IPS-18c (cell line): ENCODE data around the gene PRELP.

ENCODE experiments used
- H3K4me3 ChIP-seq: 2 replicates; pipeline ENCODE4 v1.7.0; 2013; ENCODE audit warnings: low read depth, mild to moderate bottlenecking, low read length, moderate library complexity; ENCODE audit not compliant: insufficient read depth
- H3K9me3 ChIP-seq: one replicate; pipeline ENCODE4 v1.6.1; 2013; ENCODE audit warnings: mild to moderate bottlenecking, low read length, moderate library complexity; ENCODE audit not compliant: control insufficient read depth, insufficient read depth

PRELP gene

DNA sequence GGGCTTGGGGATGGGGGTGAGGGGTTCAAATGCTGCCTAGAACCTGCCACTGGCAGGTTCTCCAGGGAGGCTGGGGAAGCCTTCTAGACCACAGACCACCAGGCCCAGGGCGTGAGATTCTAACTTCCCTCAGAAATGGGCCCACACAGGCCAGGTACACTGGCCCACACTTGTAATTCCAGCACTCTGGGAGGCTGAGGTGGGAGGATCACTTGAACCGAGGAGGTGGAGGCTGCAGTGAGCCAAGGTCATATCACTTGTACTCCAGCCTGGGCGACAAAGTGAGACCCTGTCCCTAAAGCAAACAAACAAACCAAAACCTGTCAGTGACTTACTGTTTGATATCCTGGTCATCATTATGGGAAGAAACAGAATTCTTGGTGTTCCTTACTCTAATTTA, 50.1 kb downstream of the PRELP start:
- no peak overlapping the region for H3K4me3 ChIP-seq
- H3K9me3 ChIP-seq: no peaks in the 10 kb centered on the region

DNA sequence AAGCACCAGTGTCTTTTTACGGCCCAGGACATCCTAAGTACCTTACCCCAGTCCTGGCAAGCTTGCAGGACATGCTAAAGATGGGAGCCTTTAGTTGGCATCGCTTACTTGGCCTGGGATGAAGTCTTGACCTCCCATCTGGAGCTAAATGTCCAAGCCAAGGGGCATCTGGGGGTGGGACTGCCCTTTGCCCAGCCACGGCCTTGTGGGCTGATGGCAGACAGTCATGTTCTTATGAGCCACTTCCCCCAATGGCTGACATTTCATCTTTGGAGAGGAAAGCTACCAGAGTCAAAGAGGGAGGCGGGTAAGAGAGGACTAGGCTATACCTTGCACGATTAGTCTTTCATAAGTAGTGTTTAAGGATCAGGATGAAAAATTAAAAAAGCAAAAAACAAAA, 50.5 kb downstream of the PRELP start:
- no peak overlapping the region for H3K4me3 ChIP-seq
- no peaks in the 10 kb centered on the region for H3K9me3 ChIP-seq

DNA sequence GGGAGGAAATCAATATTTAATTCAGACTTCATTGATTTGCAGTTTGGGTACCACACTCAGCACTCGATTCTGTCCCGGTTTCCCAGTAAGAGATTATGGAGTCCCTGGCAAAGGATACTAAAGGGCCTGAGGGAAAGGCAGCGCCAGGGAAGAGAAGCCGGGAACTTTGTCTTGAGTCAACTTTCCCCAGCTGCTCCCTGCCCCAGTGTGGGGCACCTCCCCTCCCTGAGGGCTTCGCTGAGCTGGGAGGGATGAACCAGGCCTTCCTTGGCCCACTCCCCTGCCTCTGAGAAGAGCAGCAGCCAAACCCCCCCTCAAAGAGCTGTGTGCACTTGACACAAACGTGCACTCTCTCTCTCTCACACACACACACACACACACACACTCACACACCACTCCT, 51.0 kb downstream of the PRELP start:
- H3K4me3 ChIP-seq: no peak overlapping the region
- no peaks in the 10 kb centered on the region for H3K9me3 ChIP-seq

DNA sequence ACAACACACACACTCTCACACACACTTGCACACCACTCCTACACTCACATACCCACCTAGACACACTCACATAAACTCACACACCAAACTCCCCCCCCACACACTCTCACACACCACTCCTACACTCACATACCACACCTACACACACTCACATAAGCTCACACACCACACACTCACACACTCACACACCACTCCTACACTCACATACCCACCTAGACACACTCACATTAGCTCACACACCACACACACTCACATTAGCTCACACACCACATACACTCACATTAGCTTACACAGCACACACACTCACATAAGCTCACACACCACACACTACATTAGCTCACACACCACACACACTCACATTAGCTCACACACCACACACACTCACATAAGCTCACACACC, 51.4 kb downstream of the PRELP start:
- Histone ChIP-seq H3K4me3 (no peak overlapping the region), H3K9me3 (no peaks in the 10 kb centered on the region)

DNA sequence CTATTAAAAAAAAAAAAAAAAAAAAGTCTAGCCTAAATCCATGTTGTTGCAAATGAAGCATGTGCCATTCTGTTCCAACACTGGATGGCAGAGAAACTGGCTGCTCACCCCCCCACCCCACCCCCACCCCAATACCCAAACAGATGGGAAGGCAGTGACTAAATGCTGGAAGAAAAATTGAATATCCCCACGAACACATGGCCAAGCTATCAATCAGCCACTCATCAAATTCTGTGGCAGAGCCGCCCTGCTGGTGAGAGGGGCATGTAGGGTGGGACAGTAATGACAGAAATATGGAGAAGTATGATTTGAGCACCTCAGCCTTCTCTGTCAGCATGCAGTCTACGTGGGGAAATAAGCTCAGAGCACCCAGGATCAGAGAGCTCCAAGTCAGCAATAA, 52.5 kb downstream of the PRELP start:
- Histone ChIP-seq H3K9me3 (no peaks in the 10 kb centered on the region), H3K4me3 (no peak overlapping the region)

DNA sequence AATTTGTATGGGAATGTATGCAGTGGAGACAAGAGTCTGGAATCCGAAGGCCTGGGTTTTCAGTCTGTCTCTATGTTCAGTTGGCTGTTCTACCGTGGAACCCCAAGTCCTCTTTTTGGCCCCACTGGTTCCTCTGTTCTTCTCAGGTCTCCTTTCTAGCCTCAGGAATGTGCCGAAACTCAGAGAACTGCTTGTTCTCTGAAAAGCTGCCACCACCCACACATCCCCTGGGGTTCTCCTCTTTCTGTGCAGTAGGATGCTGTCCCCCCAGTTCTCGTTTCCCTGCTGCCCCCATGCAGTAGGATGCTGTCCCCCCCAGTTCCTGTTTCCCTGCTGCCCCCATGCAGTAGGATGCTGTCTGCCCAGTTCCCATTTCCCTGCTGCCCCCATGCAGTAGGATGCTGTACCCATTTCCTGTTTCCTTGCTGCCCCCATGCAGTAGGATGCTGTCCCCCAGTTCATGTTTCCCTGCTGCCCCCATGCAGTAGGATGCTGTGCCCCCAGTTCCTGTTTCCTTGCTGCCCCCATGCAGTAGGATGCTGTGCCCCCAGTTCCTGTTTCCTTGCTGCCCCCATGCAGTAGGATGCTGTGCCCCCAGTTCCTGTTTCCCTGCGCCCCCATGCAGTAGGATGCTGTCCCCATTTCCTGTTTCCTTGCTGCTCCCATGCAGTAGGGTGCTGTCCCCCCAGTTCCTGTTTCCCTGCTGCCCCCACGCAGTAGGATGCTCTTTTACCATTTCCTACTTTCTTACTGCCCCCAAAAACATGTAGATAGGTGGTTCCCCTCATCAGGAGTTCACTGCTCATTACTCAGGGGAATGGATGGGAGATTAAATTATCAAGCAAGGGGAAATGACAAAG, 53.6 kb downstream of the PRELP start:
- Histone ChIP-seq H3K9me3 (no peaks in the 10 kb centered on the region), H3K4me3 (no peak overlapping the region)

DNA sequence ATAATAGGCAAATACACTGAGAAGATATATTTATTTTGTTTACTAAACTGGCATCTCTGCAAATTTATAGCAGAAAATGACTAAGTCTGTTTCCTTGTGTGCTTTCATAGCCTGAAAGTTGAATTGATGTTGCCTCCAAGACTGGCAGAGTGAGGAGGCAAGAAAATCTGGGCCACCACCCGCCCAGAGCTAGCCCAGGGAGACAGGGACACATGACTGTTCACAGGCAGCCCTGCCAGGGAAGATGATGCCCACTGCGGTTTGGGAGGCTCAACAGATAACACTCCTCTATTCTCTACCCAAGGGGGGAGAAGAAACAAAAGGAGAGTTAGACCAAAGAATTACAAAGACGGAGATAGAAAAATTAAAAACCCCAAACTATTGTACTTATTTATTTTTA, 55.5 kb downstream of the PRELP start:
- H3K9me3 ChIP-seq: no peaks in the 10 kb centered on the region
- no peak overlapping the region for H3K4me3 ChIP-seq

DNA sequence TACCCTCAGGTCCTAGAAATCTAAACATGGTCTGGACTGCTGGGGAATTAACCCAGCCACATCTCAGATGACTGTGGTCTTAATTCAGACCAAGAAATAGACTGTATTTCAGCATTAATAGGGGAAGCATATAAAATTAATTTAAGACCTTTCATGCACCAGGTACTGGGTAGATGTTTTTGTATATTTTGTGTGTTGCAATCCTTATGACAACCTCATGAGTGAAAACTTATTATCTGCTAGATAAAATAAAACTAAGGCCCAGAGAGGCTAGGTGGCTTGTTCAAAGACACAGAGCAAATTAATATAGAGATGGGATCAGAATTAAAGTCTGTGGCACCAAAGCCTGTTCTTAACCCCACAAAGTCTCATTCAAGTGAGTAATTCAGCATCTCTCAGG, 58.4 kb downstream of the PRELP start:
- Histone ChIP-seq H3K9me3 (no peaks in the 10 kb centered on the region), H3K4me3 (no peak overlapping the region)

DNA sequence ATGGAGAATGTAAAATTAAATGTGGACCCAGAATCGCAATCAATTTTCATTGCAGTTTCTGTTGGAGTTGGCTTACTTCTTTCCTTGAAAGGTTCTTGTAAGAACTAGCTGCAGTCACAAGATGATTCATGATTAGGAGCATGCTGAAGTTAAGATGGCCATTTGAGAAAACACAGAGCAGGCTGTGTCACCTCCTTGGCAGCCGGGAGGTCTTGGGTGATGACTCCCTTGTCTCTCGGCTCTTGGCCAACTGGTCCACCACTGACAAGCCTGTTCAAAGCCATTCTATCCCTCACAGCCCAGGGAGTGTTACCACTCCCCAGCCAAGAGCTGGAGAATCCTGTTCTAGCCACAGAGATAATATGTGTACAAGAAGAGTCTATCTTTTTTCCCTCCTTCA, 58.9 kb downstream of the PRELP start:
- H3K4me3 ChIP-seq: no peak overlapping the region
- H3K9me3 ChIP-seq: no peaks in the 10 kb centered on the region

DNA sequence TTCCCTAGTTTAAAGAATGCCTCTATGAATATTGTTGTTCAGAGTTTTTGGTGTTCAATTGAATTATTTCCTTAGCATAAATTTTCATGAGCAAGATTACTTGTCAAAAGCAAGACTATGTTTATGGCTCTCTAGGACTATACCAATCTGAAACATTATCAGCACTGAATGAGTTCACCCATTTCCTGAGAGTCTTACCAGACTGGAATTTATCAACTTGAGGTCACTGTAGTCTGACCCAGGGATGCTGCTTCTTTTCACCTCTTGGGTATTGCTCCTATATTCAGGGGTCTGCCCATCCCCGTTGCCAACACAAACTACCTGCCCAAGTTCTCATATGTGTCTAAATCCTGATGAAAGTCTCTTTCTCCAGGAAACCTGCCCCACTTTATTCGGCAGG, 61.0 kb downstream of the PRELP start:
- Histone ChIP-seq H3K9me3 (no peaks in the 10 kb centered on the region), H3K4me3 (no peak overlapping the region)

DNA sequence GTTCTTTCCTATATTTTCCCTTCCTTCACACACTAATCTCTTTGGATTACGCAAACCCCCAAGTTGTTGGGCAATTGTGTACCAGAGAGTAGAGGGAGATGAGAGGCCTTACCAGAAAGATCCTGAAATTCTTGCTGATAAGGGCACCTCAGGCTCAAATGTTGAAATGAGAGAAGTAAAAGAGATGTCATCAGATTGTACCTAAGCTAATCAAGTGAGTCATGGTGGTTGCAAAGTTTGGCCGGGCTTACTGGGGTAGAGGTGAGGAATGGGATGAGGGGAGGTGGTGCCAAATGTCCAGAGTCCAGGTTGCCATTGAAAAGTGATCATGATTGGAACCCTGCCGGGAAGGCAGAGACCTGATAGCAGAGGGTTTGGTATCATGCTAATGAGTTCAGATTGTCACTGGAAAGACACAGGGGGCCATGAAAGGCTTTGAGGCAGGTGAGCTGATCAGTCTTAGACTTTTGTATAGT, 61.4 kb downstream of the PRELP start:
- H3K4me3 ChIP-seq: no peak overlapping the region

DNA sequence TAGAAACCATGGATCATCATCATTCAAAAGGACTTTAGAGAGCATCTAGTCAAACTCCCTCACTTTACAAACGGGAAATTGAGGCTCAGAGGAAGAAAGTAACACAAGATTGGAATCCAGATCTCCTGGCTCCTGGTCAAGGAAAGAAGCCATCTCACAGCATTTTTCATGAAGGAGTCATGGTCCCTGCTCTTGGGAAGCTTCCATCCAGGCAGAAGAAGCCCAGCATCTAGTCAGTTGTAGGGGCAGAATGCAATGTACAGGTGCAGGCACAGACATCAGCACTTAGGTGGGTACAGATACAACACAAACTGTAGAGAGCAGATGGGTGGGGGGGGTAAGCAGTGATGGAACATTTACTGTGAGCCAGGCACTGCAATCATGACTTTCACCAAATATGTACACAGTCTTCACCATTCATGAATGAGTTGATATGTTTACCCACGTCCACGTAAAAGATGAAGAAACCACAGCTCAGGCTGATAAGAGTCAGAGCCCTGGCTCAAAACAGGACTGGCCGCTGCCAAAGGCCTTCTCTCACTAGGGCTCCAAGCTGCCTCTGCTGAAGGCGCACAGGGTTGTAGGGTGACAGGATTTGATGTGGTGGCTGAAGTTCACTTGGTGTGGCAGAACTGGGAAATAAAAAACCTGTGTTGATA, 62.3 kb downstream of the PRELP start:
- no peak overlapping the region for H3K4me3 ChIP-seq
- no peaks in the 10 kb centered on the region for H3K9me3 ChIP-seq

More for the DNA sequence above, 61.4 kb downstream of the PRELP start:
- H3K9me3 ChIP-seq: no peaks in the 10 kb centered on the region

DNA sequence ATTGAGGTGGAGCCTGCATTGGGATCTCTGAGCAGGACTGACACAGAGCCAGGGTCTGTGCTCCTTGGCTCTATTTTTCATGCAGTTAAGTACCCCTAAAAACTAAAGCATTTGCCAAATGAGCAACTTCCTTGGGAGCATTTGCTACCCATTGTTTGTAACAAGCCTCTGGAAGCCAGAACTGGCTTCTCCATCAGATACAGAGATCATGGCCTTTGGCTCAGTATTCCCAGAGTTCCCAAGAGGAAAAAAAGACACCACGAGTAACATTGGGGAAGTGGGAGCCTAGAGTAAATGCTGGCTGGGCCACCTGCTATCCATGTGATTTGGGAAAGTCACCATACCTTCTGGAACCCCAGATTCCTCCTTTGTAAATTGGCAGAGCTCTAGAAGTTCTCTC, 63.1 kb downstream of the PRELP start:
- Histone ChIP-seq H3K4me3 (no peak overlapping the region), H3K9me3 (no peaks in the 10 kb centered on the region)

DNA sequence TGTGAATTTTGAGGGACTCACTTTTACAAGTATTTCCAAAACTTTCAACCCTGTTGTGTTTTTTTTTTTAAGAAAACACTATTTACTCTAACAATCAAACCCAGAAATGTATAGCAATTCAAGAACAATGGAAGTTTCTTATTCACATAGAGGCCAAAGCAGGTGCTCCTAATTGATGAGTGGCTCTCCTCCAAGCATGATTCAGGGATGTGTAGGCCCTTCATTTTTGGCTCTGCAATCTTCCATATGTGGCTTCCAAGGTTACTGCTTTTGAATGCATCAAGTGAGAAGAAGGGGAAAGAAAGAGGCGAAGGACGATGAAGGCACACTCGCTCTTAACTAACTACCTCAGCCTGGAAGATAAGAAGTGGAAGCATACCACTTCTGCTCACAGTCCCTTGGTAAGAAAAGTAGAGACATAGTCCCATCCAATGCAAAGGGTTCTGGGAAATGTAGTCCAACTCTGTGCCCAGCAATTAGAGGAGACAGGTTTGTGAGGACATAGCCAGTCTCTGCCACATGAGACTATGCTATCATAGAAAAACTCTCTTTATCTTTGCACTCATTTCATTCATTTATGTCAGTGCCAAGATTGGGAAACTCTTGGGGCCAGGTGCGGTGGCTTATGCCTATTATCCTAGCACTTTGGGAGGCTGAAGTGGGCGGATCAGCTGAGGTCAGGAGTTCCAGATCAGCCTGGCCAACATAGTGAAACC, 64.4 kb downstream of the PRELP start:
- Histone ChIP-seq H3K9me3 (no peaks in the 10 kb centered on the region), H3K4me3 (no peak overlapping the region)
